Psoas muscle (tissue), 8 donors: ENCODE measurements around the gene GRM5. TPM values are rescaled to one million over a fixed set of nuclear protein-coding genes. Genes with fewer than 3 reads are reported as not detected.
"Not testable (repeated sequence)": the region's sequence is repeated elsewhere in the genome, so short reads cannot be mapped to it uniquely, and the experiment has no call there.

ENCODE experiments used
- ATAC-seq, 4 donors: fragments of 200-7000 bp; cut with Tn5 transposase; one replicate each; pipeline ENCODE4 v1.9.1; 2020; ENCODE audit warnings: moderate library complexity in 3 of 4, mild to moderate bottlenecking in 2 of 4
- DNase-seq, 2 donors: peaks; one replicate each; pipeline ENCODE4 v3.0.0-alpha.2; 2020
- H3K27ac ChIP-seq: fragments of 200-600 bp; one replicate; pipeline ENCODE4 v1.8.0; 2022
- H3K27me3 ChIP-seq, 3 donors: fragments of 200-600 bp in 1 of 3; one replicate each; pipeline versions ENCODE4 v1.6.1 to v1.8.0; 2013 to 2022; ENCODE audit warnings: low read length in 2 of 3, mild to moderate bottlenecking in 2 of 3, moderate library complexity in 1 of 3; ENCODE audit not compliant: insufficient read depth in 3 of 3
- H3K36me3 ChIP-seq, 2 donors: fragments of 200-600 bp in 1 of 2; one replicate each; pipeline versions ENCODE4 v1.6.1 to v1.8.0; 2013 to 2022; ENCODE audit warnings: low read depth in 1 of 2, mild to moderate bottlenecking in 1 of 2, moderate library complexity in 1 of 2; ENCODE audit not compliant: insufficient read depth in 1 of 2
- H3K4me1 ChIP-seq: fragments of 200-600 bp; one replicate; pipeline ENCODE4 v1.8.0; 2022
- H3K4me3 ChIP-seq: fragments of 200-600 bp; one replicate; pipeline ENCODE4 v1.8.0; 2022; ENCODE audit warnings: mild to moderate bottlenecking
- H3K9me3 ChIP-seq: fragments of 200-600 bp; one replicate; pipeline ENCODE4 v1.8.0; 2022
- CTCF ChIP-seq: fragments of 200-600 bp; IDR thresholded peaks from one replicate; pipeline ENCODE4 v1.8.0; 2022; ENCODE audit warnings: antibody characterized with exemption
- WGBS, 3 donors: extraction: QIAGEN DNeasy Blood & Tissue Kit; methylation state at CpG; one replicate each; pipeline versions ENCODE4 v1.1.6 to v1.1.7; 2013; 5-methylcytosine and 5-hydroxymethylcytosine counted together
- intact Hi-C, 2 donors: fragments of 100-400 bp; cut with DNase I; formaldehyde crosslinking; loops; one replicate each; pipeline versions ENCODE4 v1.11.0 to v1.14.2; 2022
- polyA plus RNA-seq, 3 donors: library from polyadenylated mRNA; stranded (reverse); fragments of 200-250 nt; gene quantifications; one replicate each; pipeline ENCODE4 v1.2.3, GENCODE V29; 2013
- total RNA-seq, 4 donors: library from RNA; stranded (reverse); fragmentation: NEBNext Ultra II Directional in 2 of 4; extraction: Animal tissue kit (Norgen Biotek cat#: 25700) in 2 of 4; gene quantifications; one replicate each; pipeline versions ENCODE4 v1.2.1 to v1.2.4, GENCODE V29; 2021 to 2023
- donor health status: healthy with polysubstance abuse.
- donor health status: DM: no; HTN: no; CAD: no; lungs with moderate emphysema.
- donor health status: Bipolar disorder and iron deficiency.
- donor health status: healthy.
- donor health status: DM: yes; HTN: yes; CAD: no.
- donor health status: DM: no; HTN: no; CAD: no.
- donor health status: DM: no; HTN: no; CAD: no.
- donor health status: DM: yes; HTN: yes; CAD: no.

GRM5 gene
- total and polyA plus RNA-seq, 7 donors = under 0.01 TPM; not detected in 6

- 79 to 87% (median 84%) methylated on average over 3 of the region's 3 CpGs for WGBS, 3 donors
- Histone ChIP-seq H3K36me3 (no peaks in the 10 kb centered on the region), H3K9me3 (no peaks in the 10 kb centered on the region), H3K27ac (no peak overlapping the region), H3K27me3 (no peaks in the 10 kb centered on the region), H3K4me1 (peaks cover 4% of the 10 kb centered on the region), H3K4me3 (no peak overlapping the region)
- DNase-seq (no peak), ATAC-seq (no peak)
- TF ChIP-seq CTCF = no peak
- intact Hi-C loops = loop anchor here in 1 of 2 donors (2.0 kb wide), 1 partner anchor 200 kb away; the partner anchor contains the start of gene CTSC
Measured at GRCh38 chr11:88536616-88537265, 529.0 kb downstream of the GRM5 start.

DNA sequence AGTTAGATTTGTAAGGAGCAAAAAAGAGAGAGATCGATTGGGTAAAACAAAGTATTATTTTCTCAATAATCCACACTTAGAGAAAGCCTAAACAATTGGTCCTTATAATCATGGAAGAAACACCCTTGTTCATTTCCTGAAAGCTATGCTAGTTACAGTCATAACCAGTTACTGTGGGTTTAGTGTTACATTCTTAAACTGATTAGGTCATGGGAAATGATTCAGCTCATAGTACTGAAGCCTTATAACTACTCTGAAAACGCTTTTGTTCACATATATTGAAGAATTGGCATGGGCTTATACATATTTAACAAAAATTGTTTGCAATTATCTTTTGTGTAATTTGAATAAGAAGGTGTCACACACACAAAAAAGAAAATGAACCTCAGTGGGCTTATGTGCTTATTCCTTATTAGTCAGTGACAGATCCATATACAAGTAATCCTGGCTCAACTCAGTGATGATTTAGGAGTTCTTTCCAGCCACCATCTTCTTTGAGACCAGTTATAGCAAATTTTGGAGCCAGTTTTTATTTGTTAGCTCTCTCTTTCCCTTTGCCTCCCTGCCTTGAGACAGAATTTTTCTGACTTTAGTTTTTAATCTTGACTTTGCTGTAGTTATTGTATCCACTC, 529.8 kb downstream of the GRM5 start:
- Histone ChIP-seq H3K36me3 (no peaks in the 10 kb centered on the region), H3K9me3 (no peaks in the 10 kb centered on the region), H3K4me1 (peaks cover 4% of the 10 kb centered on the region), H3K27ac (peak overlapping the region; percentile 53), H3K27me3 (no peaks in the 10 kb centered on the region), H3K4me3 (no peak overlapping the region)
- peak in 3 of 4 donors; percentile 62 to 84 (median 73) for ATAC-seq
- DNase-seq = no peak
- WGBS, 3 donors = 12 to 32% (median 24%) methylated on average over 2 of the region's 2 CpGs
- TF ChIP-seq CTCF = no peak
- intact Hi-C loops = loop anchor here in 1 of 2 donors (2.0 kb wide), 1 partner anchor 199 kb away; the partner anchor contains the start of gene CTSC

- ATAC-seq = no peak
- H3K27ac ChIP-seq = no peak overlapping the region
- intact Hi-C loops = no loop called here
Measured at GRCh38 chr11:88535266-88535665, 530.5 kb downstream of the GRM5 start.

DNA sequence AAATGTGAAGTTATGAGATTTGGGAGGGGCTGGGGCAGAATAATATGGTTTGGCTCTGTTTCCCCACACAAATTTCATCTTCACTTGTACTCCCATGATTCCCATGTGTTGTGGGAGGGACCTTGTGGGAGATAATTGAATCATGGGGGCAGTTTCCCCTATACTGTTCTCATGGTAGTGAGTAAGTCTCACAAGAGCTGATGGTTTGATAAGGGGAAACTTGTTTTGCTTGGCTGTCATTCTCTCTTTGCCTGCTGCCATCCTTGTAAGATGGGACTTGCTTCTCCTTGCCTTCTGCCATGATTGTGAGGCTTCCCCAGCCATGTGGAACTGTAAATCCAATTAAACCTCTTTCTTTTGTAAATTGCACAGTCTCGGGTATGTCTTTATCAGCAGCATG, 531.1 kb downstream of the GRM5 start:
- H3K9me3 ChIP-seq, ATAC-seq, DNase-seq, H3K4me3 ChIP-seq, intact Hi-C loops, H3K27me3 ChIP-seq, H3K36me3 ChIP-seq, H3K27ac ChIP-seq, H3K4me1 ChIP-seq: not testable (repeated sequence)
- WGBS, 3 donors = 90 to 92% (median 92%) methylated on average over 1 of the region's 1 CpG

More at GRCh38 chr11:88535266-88535665, 530.5 kb downstream of the GRM5 start:
- H3K4me3 ChIP-seq = no peak overlapping the region
- peaks cover 4% of the 10 kb centered on the region for H3K4me1 ChIP-seq
- WGBS, 3 donors = 85 to 92% (median 89%) methylated on average over 2 of the region's 2 CpGs
- H3K36me3 ChIP-seq = no peaks in the 10 kb centered on the region
- no peak for TF ChIP-seq CTCF
- DNase-seq = no peak
- H3K27me3 ChIP-seq = no peaks in the 10 kb centered on the region
- no peaks in the 10 kb centered on the region for H3K9me3 ChIP-seq

GRCh38 chr11:88534185-88534584, 531.6 kb downstream of the GRM5 start:
- DNase-seq (no peak), ATAC-seq (no peak)
- no peak overlapping the region for H3K27ac ChIP-seq
- intact Hi-C loops = no loop called here
- no peaks in the 10 kb centered on the region for H3K9me3 ChIP-seq
- no peak for TF ChIP-seq CTCF
- H3K27me3 ChIP-seq = no peaks in the 10 kb centered on the region
- no peaks in the 10 kb centered on the region for H3K36me3 ChIP-seq
- peaks cover 4% of the 10 kb centered on the region for H3K4me1 ChIP-seq
- H3K4me3 ChIP-seq = no peak overlapping the region
- 89 to 96% (median 94%) methylated on average over 5 of the region's 5 CpGs for WGBS, 3 donors
